Naive B cell (primary cell): ENCODE results near the gene MPHOSPH10. TPM values are rescaled to one million over a fixed set of nuclear protein-coding genes. Genes with fewer than 3 reads are reported as not detected.
"Not testable (repeated sequence)": the region's sequence is repeated elsewhere in the genome, so short reads cannot be mapped to it uniquely, and the experiment has no call there.

Source experiments
- ATAC-seq, 2 donors: fragments of 150-1000 bp; cut with Tn5 transposase; 2 replicates each; pipeline ENCODE4 v1.10.0; 2021; ENCODE audit warnings: low read depth in 2 of 2, mild to moderate bottlenecking in 2 of 2, moderate library complexity in 2 of 2
- DNase-seq: peaks from one replicate; pipeline ENCODE4 v3.0.0; 2022
- H3K27ac Mint-ChIP-seq, 6 donors: one replicate each; pipeline ENCODE4 v1.8.0; 2020 to 2022; ENCODE audit warnings: mild to moderate bottlenecking in 6 of 6, mixed read lengths in 6 of 6, moderate library complexity in 5 of 6, inconsistent platforms in 2 of 6
- H3K27me3 Mint-ChIP-seq, 3 donors: one replicate each; pipeline ENCODE4 v1.8.0; 2021 to 2022; ENCODE audit warnings: mixed read lengths in 3 of 3, mild to moderate bottlenecking in 1 of 3
- H3K36me3 Mint-ChIP-seq, 2 donors: one replicate each; pipeline ENCODE4 v1.8.0; 2020 to 2022; ENCODE audit warnings: mixed read lengths in 2 of 2, inconsistent platforms in 1 of 2, mild to moderate bottlenecking in 1 of 2
- H3K4me1 Mint-ChIP-seq, 3 donors: one replicate each; pipeline ENCODE4 v1.8.0; 2020 to 2022; ENCODE audit warnings: mixed read lengths in 3 of 3, inconsistent platforms in 1 of 3, mild to moderate bottlenecking in 1 of 3, moderate library complexity in 1 of 3
- H3K4me3 Mint-ChIP-seq, 8 donors: one replicate each; pipeline ENCODE4 v1.8.0; 2020 to 2022; ENCODE audit warnings: mild to moderate bottlenecking in 8 of 8, mixed read lengths in 8 of 8, moderate library complexity in 8 of 8, inconsistent platforms in 2 of 8
- H3K9me3 Mint-ChIP-seq, 7 donors: one replicate each; pipeline ENCODE4 v1.8.0; 2020 to 2022; ENCODE audit warnings: mixed read lengths in 7 of 7, mild to moderate bottlenecking in 5 of 7, inconsistent platforms in 2 of 7, moderate library complexity in 1 of 7
- polyA plus RNA-seq, 6 donors: library from polyadenylated mRNA; unstranded; fragments of 300-500 nt; fragmentation: Illumina TruSeq; gene quantifications; one replicate each; pipeline ENCODE4 v1.2.3, GENCODE V29; 2021; ENCODE audit warnings: low read depth in 6 of 6

The MPHOSPH10 gene
- polyA plus RNA-seq, 6 donors from 2014 or later = 10.5 to 27.4 (median 22.2) TPM

DNA sequence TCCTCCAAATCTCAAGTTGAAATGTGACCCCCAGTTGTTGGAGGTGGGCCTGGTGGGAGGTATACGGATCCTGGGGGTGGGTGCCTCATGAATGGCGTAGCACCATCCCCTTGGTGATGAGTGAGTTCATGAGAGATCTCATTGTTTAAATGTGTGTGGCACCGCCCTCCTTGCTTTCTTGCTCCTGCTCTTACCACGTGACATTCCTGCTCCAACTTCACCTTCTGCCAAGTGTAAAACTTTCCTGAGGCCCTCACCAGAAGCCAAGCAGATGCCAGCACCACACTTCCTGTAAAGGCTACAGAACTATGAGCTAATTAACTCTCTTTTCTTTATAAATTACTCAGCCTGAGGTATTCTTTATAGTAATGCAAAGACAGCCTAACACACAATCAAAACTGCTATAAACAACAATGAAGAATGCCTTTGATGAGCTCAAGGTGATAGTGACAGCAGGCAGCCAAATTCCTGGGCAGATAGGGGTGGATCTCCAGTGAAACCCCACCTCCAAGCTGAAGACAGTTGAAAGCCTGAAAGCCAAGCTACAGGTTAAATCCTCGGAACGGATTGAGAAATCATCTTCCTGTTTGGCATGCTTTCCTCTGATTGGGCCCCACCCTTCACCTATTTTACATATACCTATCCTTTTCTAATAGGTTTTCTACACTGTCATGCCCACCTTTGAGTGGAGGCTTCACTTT lies 27.3 kb upstream of the MPHOSPH10 start:
- Mint-ChIP-seq H3K27ac (peak overlapping the region in 1 of 6 donors; percentile 61), H3K36me3 (no peaks in the 10 kb centered on the region)

DNA sequence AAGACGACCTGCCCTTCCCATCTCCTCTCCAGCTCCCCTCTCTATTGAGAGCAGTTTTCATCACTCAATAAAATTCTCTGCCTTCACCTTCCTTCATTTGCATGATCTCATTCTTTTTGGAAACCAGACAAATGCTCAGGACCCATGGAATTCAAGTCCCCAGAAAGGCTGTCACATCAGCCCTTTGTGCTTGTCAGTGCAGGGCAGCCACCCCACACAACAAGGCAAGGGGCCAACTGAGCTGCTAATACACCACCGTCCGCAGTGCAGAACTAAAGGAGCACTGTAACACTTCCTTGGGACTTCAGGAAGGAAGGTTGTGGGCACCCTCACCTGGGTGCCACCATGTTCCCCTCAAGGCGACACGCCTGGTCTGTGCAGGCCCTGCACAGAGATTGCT lies 26.6 kb upstream of the MPHOSPH10 start:
- H3K4me3 Mint-ChIP-seq = no peak overlapping the region
- peaks cover 4 to 5% (median 4%) of the 10 kb centered on the region in 3 donors for H3K27me3 Mint-ChIP-seq
- ATAC-seq = no peak
- no peak for DNase-seq
- peak overlapping the region in 2 of 6 donors; percentile 56 to 70 for H3K27ac Mint-ChIP-seq
- H3K4me1 Mint-ChIP-seq = peaks cover 0 to 4% (median 0%) of the 10 kb centered on the region in 3 donors
- peaks cover 0 to 8% (median 0%) of the 10 kb centered on the region in 7 donors for H3K9me3 Mint-ChIP-seq
- H3K36me3 Mint-ChIP-seq = no peaks in the 10 kb centered on the region

More for the DNA sequence above, 27.3 kb upstream of the MPHOSPH10 start:
- H3K9me3 Mint-ChIP-seq = peaks cover 0 to 8% (median 0%) of the 10 kb centered on the region in 7 donors
- no peak for ATAC-seq
- H3K4me1 Mint-ChIP-seq = peaks cover 0 to 4% (median 0%) of the 10 kb centered on the region in 3 donors
- H3K4me3 Mint-ChIP-seq = no peak overlapping the region
- DNase-seq = no peak
- peaks cover 4 to 6% (median 4%) of the 10 kb centered on the region in 3 donors for H3K27me3 Mint-ChIP-seq

- not testable (repeated sequence) for ATAC-seq, H3K9me3 Mint-ChIP-seq, H3K36me3 Mint-ChIP-seq, H3K27me3 Mint-ChIP-seq, DNase-seq, H3K27ac Mint-ChIP-seq, H3K4me1 Mint-ChIP-seq, H3K4me3 Mint-ChIP-seq
Observed at GRCh38 chr2:71106463-71106862, 24.0 kb upstream of the MPHOSPH10 start.

DNA sequence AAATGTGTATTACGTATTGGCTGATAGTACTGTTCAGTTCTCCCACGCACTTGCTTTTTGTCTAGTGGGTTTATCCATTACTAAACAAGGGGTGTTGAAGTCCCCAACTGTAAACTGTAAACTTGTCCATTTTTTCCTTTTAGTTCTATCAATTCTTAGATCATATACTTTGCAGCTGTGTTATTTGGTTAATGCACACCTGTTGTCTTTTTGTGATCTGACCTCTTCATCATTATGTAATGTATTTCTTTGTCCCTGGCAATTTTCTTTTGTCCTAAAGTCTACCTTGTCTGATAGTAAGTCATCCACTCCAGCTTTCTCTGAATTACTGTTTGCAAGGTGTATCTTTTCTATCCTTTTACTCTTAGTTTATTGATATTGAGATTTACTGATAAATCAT lies 22.3 kb upstream of the MPHOSPH10 start:
- H3K36me3 Mint-ChIP-seq = peaks cover 4 to 7% of the 10 kb centered on the region in 2 donors
- no peak for DNase-seq
- H3K27ac Mint-ChIP-seq = peak overlapping the region in 1 of 6 donors; percentile 13
- peaks cover 0 to 8% (median 0%) of the 10 kb centered on the region in 7 donors for H3K9me3 Mint-ChIP-seq
- ATAC-seq = no peak
- no peak overlapping the region for H3K4me3 Mint-ChIP-seq
- no peaks in the 10 kb centered on the region for H3K27me3 Mint-ChIP-seq
- no peaks in the 10 kb centered on the region for H3K4me1 Mint-ChIP-seq

- H3K9me3 Mint-ChIP-seq = no peaks in the 10 kb centered on the region
- no peaks in the 10 kb centered on the region for H3K27me3 Mint-ChIP-seq
- no peak overlapping the region for H3K27ac Mint-ChIP-seq
- DNase-seq (no peak), ATAC-seq (no peak)
- H3K4me3 Mint-ChIP-seq = no peak overlapping the region
- no peaks in the 10 kb centered on the region for H3K4me1 Mint-ChIP-seq
- peaks cover 9 to 17% of the 10 kb centered on the region in 2 donors for H3K36me3 Mint-ChIP-seq
Observed at GRCh38 chr2:71113843-71114242, 16.6 kb upstream of the MPHOSPH10 start.

DNA sequence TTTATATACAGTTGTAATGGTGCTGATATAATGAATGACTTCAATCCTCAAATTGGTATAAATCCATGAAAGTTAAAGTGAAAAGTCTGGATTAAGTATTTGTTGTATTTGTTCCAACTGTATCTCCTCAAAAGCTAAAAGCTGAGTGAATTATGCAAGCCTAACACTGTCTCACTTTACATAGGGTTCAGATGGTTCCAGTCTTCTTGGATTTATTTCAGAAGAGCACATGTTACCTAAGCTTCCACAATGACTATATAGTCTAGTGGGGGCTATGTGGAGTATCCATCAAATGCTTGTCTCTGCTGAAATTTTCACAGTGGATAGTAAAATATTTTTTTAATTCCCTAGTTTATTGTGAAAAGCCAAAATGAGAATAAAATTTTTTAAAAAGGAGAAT lies 13.4 kb upstream of the MPHOSPH10 start:
- H3K36me3 Mint-ChIP-seq = peaks cover 9 to 32% of the 10 kb centered on the region in 2 donors

DNA sequence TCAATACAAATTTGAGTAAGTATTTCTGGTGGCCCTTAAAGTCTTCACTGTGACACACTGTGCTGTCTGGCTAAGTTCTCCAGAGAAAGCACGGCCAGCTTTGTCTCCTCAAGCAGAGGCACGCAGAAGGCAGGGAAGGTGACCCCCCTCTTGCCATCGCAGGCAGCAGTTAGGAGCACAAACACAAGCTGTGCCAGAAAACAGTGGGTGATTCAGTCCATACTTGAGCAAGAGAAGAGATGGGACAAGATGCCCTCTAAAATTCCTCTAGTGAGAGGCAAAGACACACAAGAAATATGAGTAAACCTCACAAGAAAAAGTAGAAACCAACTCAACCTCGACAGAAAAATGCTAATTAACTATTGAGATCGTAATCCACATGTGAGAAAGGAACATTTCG lies 10.2 kb upstream of the MPHOSPH10 start:
- H3K9me3 Mint-ChIP-seq = no peaks in the 10 kb centered on the region
- H3K27ac Mint-ChIP-seq = no peak overlapping the region
- H3K27me3 Mint-ChIP-seq = no peaks in the 10 kb centered on the region
- no peak for DNase-seq
- ATAC-seq = no peak
- peaks cover 0 to 7% (median 7%) of the 10 kb centered on the region in 3 donors for H3K4me1 Mint-ChIP-seq
- H3K4me3 Mint-ChIP-seq = no peak overlapping the region
- H3K36me3 Mint-ChIP-seq = peaks cover 9 to 23% of the 10 kb centered on the region in 2 donors

More for the DNA sequence above, 13.4 kb upstream of the MPHOSPH10 start:
- DNase-seq = no peak
- Mint-ChIP-seq H3K27ac (no peak overlapping the region), H3K27me3 (no peaks in the 10 kb centered on the region), H3K4me1 (peaks cover 0 to 7% (median 7%) of the 10 kb centered on the region in 3 donors), H3K9me3 (no peaks in the 10 kb centered on the region), H3K4me3 (no peak overlapping the region)
- no peak for ATAC-seq

- Mint-ChIP-seq H3K27ac (no peak overlapping the region), H3K4me1 (peaks cover 0 to 11% (median 10%) of the 10 kb centered on the region in 3 donors), H3K4me3 (no peak overlapping the region), H3K36me3 (peaks cover 9 to 23% of the 10 kb centered on the region in 2 donors), H3K27me3 (no peaks in the 10 kb centered on the region), H3K9me3 (no peaks in the 10 kb centered on the region)
- no peak for DNase-seq
- no peak for ATAC-seq
Observed at GRCh38 chr2:71121479-71121878, 9.0 kb upstream of the MPHOSPH10 start.

- no peaks in the 10 kb centered on the region for H3K27me3 Mint-ChIP-seq
- H3K9me3 Mint-ChIP-seq = no peaks in the 10 kb centered on the region
- H3K27ac Mint-ChIP-seq = peak overlapping the region in 1 of 6 donors; percentile 60
Observed at GRCh38 chr2:71122387-71123298, 7.8 kb upstream of the MPHOSPH10 start.

GRCh38 chr2:71125506-71126294 lies 4.7 kb upstream of the MPHOSPH10 start:
- peak overlapping the region in 2 of 8 donors; percentile 6 to 21 for H3K4me3 Mint-ChIP-seq
- peaks cover 4 to 16% (median 16%) of the 10 kb centered on the region in 3 donors for H3K4me1 Mint-ChIP-seq
- no peak overlapping the region for H3K27ac Mint-ChIP-seq
- no peak for DNase-seq
- ATAC-seq = no peak
- no peaks in the 10 kb centered on the region for H3K9me3 Mint-ChIP-seq
- no peaks in the 10 kb centered on the region for H3K27me3 Mint-ChIP-seq
- H3K36me3 Mint-ChIP-seq = peaks cover 9 to 16% of the 10 kb centered on the region in 2 donors

More at GRCh38 chr2:71122387-71123298, 7.8 kb upstream of the MPHOSPH10 start:
- Mint-ChIP-seq H3K4me1 (peaks cover 3 to 11% (median 10%) of the 10 kb centered on the region in 3 donors), H3K4me3 (no peak overlapping the region), H3K36me3 (peaks cover 9 to 23% of the 10 kb centered on the region in 2 donors)
- DNase-seq (no peak), ATAC-seq (no peak)

- DNase-seq (no peak), ATAC-seq (no peak)
- H3K9me3 Mint-ChIP-seq = no peaks in the 10 kb centered on the region
- peak overlapping the region in 1 of 8 donors; percentile 47 for H3K4me3 Mint-ChIP-seq
- peaks cover 8 to 9% of the 10 kb centered on the region in 2 donors for H3K36me3 Mint-ChIP-seq
- H3K27me3 Mint-ChIP-seq = no peaks in the 10 kb centered on the region
- H3K4me1 Mint-ChIP-seq = peaks cover 4 to 16% (median 11%) of the 10 kb centered on the region in 3 donors
- H3K27ac Mint-ChIP-seq = no peak overlapping the region
Observed at GRCh38 chr2:71126957-71127356, 3.5 kb upstream of the MPHOSPH10 start.

GRCh38 chr2:71129114-71129901 lies 1.1 kb upstream of the MPHOSPH10 start:
- H3K36me3 Mint-ChIP-seq = no peaks in the 10 kb centered on the region
- peak overlapping the region in 5 of 6 donors; percentile 60 to 92 (median 65) for H3K27ac Mint-ChIP-seq
- no peaks in the 10 kb centered on the region for H3K27me3 Mint-ChIP-seq
- no peak for DNase-seq
- H3K4me1 Mint-ChIP-seq = peaks cover 4 to 16% (median 11%) of the 10 kb centered on the region in 3 donors
- no peaks in the 10 kb centered on the region for H3K9me3 Mint-ChIP-seq
- no peak overlapping the region for H3K4me3 Mint-ChIP-seq
- no peak for ATAC-seq
